Mesenchymal stem cell (in vitro differentiated cells and primary cell): ENCODE results near the gene DSCAM.

Experiments
- DNase-seq: peaks from one replicate; pipeline ENCODE4 v3.0.0-alpha.2; 2013
- H2AFZ ChIP-seq: one replicate; pipeline ENCODE4 v1.6.1; 2013; ENCODE audit warnings: low read depth, mild to moderate bottlenecking, control low read depth, inconsistent platforms, low read length, moderate library complexity
- H2AK5ac ChIP-seq: 2 replicates; pipeline ENCODE4 v1.6.1; 2013; ENCODE audit warnings: low read length, moderate library complexity, mild to moderate bottlenecking, inconsistent platforms; ENCODE audit not compliant: severe bottlenecking
- H2BK120ac ChIP-seq: one replicate; pipeline ENCODE4 v1.6.1; 2013; ENCODE audit warnings: low read depth, mild to moderate bottlenecking, inconsistent platforms, low read length, moderate library complexity
- H2BK12ac ChIP-seq, 2 experiments: one replicate each; pipeline ENCODE4 v1.6.1; 2013; ENCODE audit warnings: inconsistent platforms in 2 of 2, low read length in 2 of 2, mild to moderate bottlenecking in 2 of 2, moderate library complexity in 2 of 2, control low read depth in 1 of 2
- H2BK15ac ChIP-seq: one replicate; pipeline ENCODE4 v1.6.1; 2013; ENCODE audit warnings: mild to moderate bottlenecking, low read depth, inconsistent platforms; ENCODE audit not compliant: poor library complexity, severe bottlenecking
- H2BK5ac ChIP-seq: 2 replicates; pipeline ENCODE4 v1.6.1; 2013; ENCODE audit warnings: low read depth, mild to moderate bottlenecking, low read length, control low read depth, inconsistent platforms; ENCODE audit not compliant: poor library complexity, severe bottlenecking
- H3K14ac ChIP-seq, 2 experiments: one replicate each; pipeline ENCODE4 v1.6.1; 2013; ENCODE audit warnings: inconsistent platforms in 2 of 2, low read length in 2 of 2, control low read depth in 1 of 2, mild to moderate bottlenecking in 1 of 2, moderate library complexity in 1 of 2
- H3K18ac ChIP-seq, 2 experiments: one replicate each; pipeline ENCODE4 v1.6.1; 2013; ENCODE audit warnings: inconsistent platforms in 2 of 2, low read length in 2 of 2, control low read depth in 1 of 2, low read depth in 1 of 2, mild to moderate bottlenecking in 1 of 2
- H3K23ac ChIP-seq, 2 experiments: one replicate each; pipeline ENCODE4 v1.6.1; 2013; ENCODE audit warnings: inconsistent platforms in 2 of 2, low read length in 2 of 2, mild to moderate bottlenecking in 2 of 2, moderate library complexity in 2 of 2, control low read depth in 1 of 2
- H3K27ac ChIP-seq: 2 replicates; pipeline ENCODE4 v1.5.1; 2013; ENCODE audit warnings: mild to moderate bottlenecking, moderate library complexity, low read length, control low read depth, inconsistent platforms; ENCODE audit not compliant: poor library complexity, severe bottlenecking
- H3K27me3 ChIP-seq, 2 experiments: 2 replicates each; pipeline versions ENCODE4 v1.6.1 to v1.7.0; 2013; ENCODE audit warnings: low read length in 2 of 2, mild to moderate bottlenecking in 2 of 2, moderate library complexity in 2 of 2, control low read depth in 1 of 2, inconsistent platforms in 1 of 2; ENCODE audit not compliant: control insufficient read depth in 1 of 2, insufficient read depth in 1 of 2
- H3K36me3 ChIP-seq, 2 experiments: 2 replicates each; pipeline versions ENCODE4 v1.6.1 to v1.7.0; 2013; ENCODE audit warnings: low read length in 2 of 2, control low read depth in 1 of 2, inconsistent platforms in 1 of 2, low read depth in 1 of 2, mild to moderate bottlenecking in 1 of 2; ENCODE audit not compliant: insufficient read depth in 2 of 2, control insufficient read depth in 1 of 2
- H3K4ac ChIP-seq, 2 experiments: one replicate each; pipeline ENCODE4 v1.6.1; 2013; ENCODE audit warnings: inconsistent platforms in 2 of 2, low read length in 2 of 2, mild to moderate bottlenecking in 2 of 2, moderate library complexity in 2 of 2, control low read depth in 1 of 2, low read depth in 1 of 2
- H3K4me1 ChIP-seq: 2 replicates; pipeline ENCODE4 v1.6.1; 2013; ENCODE audit warnings: low read depth, low read length, control low read depth; ENCODE audit not compliant: control insufficient read depth, insufficient read depth
- H3K4me2 ChIP-seq: 2 replicates; pipeline ENCODE4 v1.6.1; 2013; ENCODE audit warnings: low read length, mild to moderate bottlenecking, inconsistent platforms; ENCODE audit not compliant: poor library complexity, severe bottlenecking
- H3K4me3 ChIP-seq, 2 experiments: 2 replicates each; pipeline versions ENCODE4 v1.5.1 to v1.7.0; 2013; ENCODE audit warnings: low read length in 2 of 2, mild to moderate bottlenecking in 2 of 2, control low read depth in 1 of 2, low read depth in 1 of 2; ENCODE audit not compliant: insufficient read depth in 1 of 2
- H3K79me1 ChIP-seq: replicated peaks from 2 replicates; pipeline ENCODE4 v1.6.1; 2013; ENCODE audit warnings: mild to moderate bottlenecking, control low read depth, low read length, inconsistent platforms; ENCODE audit not compliant: poor library complexity, severe bottlenecking
- H3K9ac ChIP-seq: 2 replicates; pipeline ENCODE4 v1.7.0; 2013; ENCODE audit warnings: mild to moderate bottlenecking, low read length, moderate library complexity
- H3K9me3 ChIP-seq: 2 replicates; pipeline ENCODE4 v1.7.0; 2013; ENCODE audit warnings: mild to moderate bottlenecking, low read length; ENCODE audit not compliant: control insufficient read depth
- H4K8ac ChIP-seq: one replicate; pipeline ENCODE4 v1.6.1; 2013; ENCODE audit warnings: inconsistent platforms, mild to moderate bottlenecking, low read length, moderate library complexity
- H4K91ac ChIP-seq: one replicate; pipeline ENCODE4 v1.6.1; 2013; ENCODE audit warnings: mild to moderate bottlenecking, low read length, inconsistent platforms
- WGBS: methylation state at CpG from one replicate; pipeline ENCODE4 v1.1.7; 2013; ENCODE audit warnings: mixed read lengths; 5-methylcytosine and 5-hydroxymethylcytosine counted together

The DSCAM gene

DNA sequence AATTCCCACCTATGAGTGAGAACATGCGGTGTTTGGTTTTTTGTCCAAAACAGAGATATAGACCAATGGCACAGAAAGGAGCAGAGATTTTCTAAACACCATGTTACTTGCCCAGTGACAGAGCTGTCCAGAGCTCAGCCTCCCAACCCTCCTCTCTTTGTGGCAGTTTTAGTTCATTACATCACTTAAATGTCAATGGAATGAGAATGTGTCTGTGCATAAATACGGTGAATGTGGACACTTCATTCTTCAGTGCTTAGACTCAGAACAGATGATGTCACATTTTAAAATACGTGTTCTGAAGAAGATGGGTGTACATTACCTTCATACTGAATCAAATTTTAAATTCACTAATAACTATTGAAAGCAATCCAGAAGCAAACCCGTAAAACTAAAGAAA lies 374.9 kb downstream of the DSCAM start:
- no peak overlapping the region for H2BK15ac ChIP-seq
- 100% methylated on average over 1 of the region's 4 CpGs for WGBS
- no peak overlapping the region for H3K27ac ChIP-seq

DNA sequence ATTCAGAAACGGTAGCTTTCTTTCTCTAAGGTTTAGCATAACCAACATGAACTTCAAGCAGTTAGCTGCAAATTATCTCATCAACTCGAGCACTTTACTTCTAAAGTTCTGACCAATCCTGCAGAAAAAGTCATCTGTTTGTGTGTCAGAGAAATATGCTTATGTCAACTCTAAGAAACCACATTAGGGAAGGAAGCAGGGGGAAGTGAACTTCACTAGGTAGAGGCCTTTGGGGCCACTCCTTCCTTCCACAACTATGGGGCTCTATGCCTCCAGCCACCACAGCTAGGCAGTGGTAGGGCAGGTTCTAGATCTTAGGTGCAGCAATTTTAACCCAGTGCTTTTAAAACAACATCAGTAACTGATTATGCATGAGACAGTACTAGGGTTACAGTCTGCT lies 375.9 kb downstream of the DSCAM start:
- H3K18ac ChIP-seq, result no peak overlapping the region
- H4K91ac ChIP-seq, result no peak overlapping the region
- H3K27me3 ChIP-seq, result no peaks in the 10 kb centered on the region
- no peaks in the 10 kb centered on the region for H3K4me1 ChIP-seq
- no peak overlapping the region for H2BK120ac ChIP-seq
- H3K14ac ChIP-seq, result no peak overlapping the region
- H2BK15ac ChIP-seq, result no peak overlapping the region
- H3K4ac ChIP-seq, result no peak overlapping the region
- H3K9me3 ChIP-seq, result no peaks in the 10 kb centered on the region
- H2AK5ac ChIP-seq, result no peak overlapping the region
- no peak overlapping the region for H3K27ac ChIP-seq
- no peak overlapping the region for H2BK5ac ChIP-seq
- no peak overlapping the region for H4K8ac ChIP-seq
- H3K9ac ChIP-seq, result no peak overlapping the region
- no peak overlapping the region for H2BK12ac ChIP-seq
- no peak overlapping the region for H3K4me2 ChIP-seq
- no peak overlapping the region for H3K4me3 ChIP-seq
- DNase-seq, result no peak
- no peak overlapping the region for H2AFZ ChIP-seq
- no peaks in the 10 kb centered on the region for H3K79me1 ChIP-seq
- WGBS, result 45% methylated on average over 2 of the region's 2 CpGs
- H3K36me3 ChIP-seq, result no peaks in the 10 kb centered on the region
- H3K23ac ChIP-seq, result no peak overlapping the region

More for the DNA sequence above, 374.9 kb downstream of the DSCAM start:
- H3K79me1 ChIP-seq, result no peaks in the 10 kb centered on the region
- no peak overlapping the region for H2BK12ac ChIP-seq
- H3K14ac ChIP-seq, result no peak overlapping the region
- no peak overlapping the region for H3K4me2 ChIP-seq
- H3K4ac ChIP-seq, result no peak overlapping the region
- no peak overlapping the region for H3K18ac ChIP-seq
- H3K4me3 ChIP-seq, result no peak overlapping the region
- H3K9me3 ChIP-seq, result no peaks in the 10 kb centered on the region
- no peak overlapping the region for H3K9ac ChIP-seq
- H3K27me3 ChIP-seq, result no peaks in the 10 kb centered on the region
- no peak overlapping the region for H2AK5ac ChIP-seq
- H3K36me3 ChIP-seq, result no peaks in the 10 kb centered on the region
- no peak overlapping the region for H2AFZ ChIP-seq
- no peak for DNase-seq
- no peak overlapping the region for H4K8ac ChIP-seq
- H3K4me1 ChIP-seq, result no peaks in the 10 kb centered on the region
- H2BK120ac ChIP-seq, result no peak overlapping the region
- H4K91ac ChIP-seq, result no peak overlapping the region
- H3K23ac ChIP-seq, result no peak overlapping the region
- no peak overlapping the region for H2BK5ac ChIP-seq

DNA sequence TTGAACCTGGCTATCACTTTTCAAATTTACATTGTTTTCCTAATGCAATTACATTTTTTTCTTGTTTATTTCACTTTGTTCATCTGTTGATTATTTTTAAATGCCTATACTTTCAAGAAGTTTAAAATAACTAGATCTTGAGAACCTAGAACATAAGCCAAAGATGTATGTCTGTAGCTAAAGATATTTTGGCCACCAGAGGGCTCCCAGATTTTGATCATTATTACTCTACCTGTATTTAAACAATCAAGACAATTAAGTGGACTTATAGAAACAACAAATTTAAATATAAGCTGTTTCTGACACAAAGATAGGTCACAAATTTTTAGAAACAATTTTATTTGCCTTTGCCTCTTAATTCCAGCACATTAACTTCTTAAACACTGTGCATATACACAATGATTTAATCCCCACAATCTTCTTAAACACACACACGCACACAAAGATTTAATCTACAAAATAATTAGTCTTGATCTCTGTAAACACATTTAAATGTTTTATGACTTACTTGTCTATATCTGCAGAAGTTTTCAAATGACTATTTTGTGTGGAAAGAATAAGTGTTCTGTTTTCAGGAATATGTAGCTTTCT lies 380.0 kb downstream of the DSCAM start:
- no peak overlapping the region for H3K27ac ChIP-seq

DNA sequence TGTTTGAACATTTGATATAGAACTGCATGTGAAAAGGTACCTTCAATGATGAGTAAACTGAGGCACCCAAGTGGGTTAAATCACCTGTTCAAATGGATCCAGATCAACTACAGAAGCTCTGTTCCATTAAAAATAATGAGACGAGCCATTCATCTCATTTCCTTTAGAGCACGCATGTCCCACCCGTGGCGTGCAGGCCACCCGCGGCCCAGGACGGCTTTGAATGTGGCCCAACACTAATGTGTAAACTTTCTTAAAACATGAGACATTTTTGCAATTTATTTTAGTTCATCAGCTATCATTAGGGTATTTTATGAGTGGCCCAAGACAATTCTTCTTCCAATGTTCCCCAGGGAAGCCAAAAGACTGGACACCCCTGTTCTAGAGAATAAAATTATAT lies 381.6 kb downstream of the DSCAM start:
- WGBS, result 89% methylated on average over 1 of the region's 7 CpGs
- Histone ChIP-seq H4K8ac (no peak overlapping the region), H4K91ac (no peak overlapping the region), H3K36me3 (no peaks in the 10 kb centered on the region), H3K4me1 (no peaks in the 10 kb centered on the region), H2BK5ac (no peak overlapping the region), H3K9me3 (no peaks in the 10 kb centered on the region), H3K27ac (no peak overlapping the region), H2BK120ac (no peak overlapping the region), H3K23ac (no peak overlapping the region), H3K14ac (no peak overlapping the region), H2BK15ac (no peak overlapping the region), H3K27me3 (no peaks in the 10 kb centered on the region), H2AK5ac (no peak overlapping the region), H3K4ac (no peak overlapping the region), H2BK12ac (no peak overlapping the region), H3K9ac (no peak overlapping the region), H3K4me3 (no peak overlapping the region), H3K18ac (no peak overlapping the region), H3K79me1 (no peaks in the 10 kb centered on the region), H3K4me2 (no peak overlapping the region), H2AFZ (no peak overlapping the region)
- DNase-seq, result no peak

More for the DNA sequence above, 380.0 kb downstream of the DSCAM start:
- H3K4me3 ChIP-seq, result no peak overlapping the region
- H3K4me2 ChIP-seq, result no peak overlapping the region
- no peak overlapping the region for H2AK5ac ChIP-seq
- H4K8ac ChIP-seq, result no peak overlapping the region
- no peaks in the 10 kb centered on the region for H3K79me1 ChIP-seq
- H2BK15ac ChIP-seq, result no peak overlapping the region
- no peak overlapping the region for H3K18ac ChIP-seq
- no peaks in the 10 kb centered on the region for H3K9me3 ChIP-seq
- no peaks in the 10 kb centered on the region for H3K4me1 ChIP-seq
- no peak overlapping the region for H3K14ac ChIP-seq
- H4K91ac ChIP-seq, result no peak overlapping the region
- H3K4ac ChIP-seq, result no peak overlapping the region
- H3K23ac ChIP-seq, result no peak overlapping the region
- H2BK12ac ChIP-seq, result no peak overlapping the region
- no peak for DNase-seq
- no peaks in the 10 kb centered on the region for H3K36me3 ChIP-seq
- no peak overlapping the region for H2AFZ ChIP-seq
- H2BK120ac ChIP-seq, result no peak overlapping the region
- WGBS, result no CpG with 5 or more reads among the region's 1 CpG
- no peak overlapping the region for H3K9ac ChIP-seq
- H3K27me3 ChIP-seq, result no peaks in the 10 kb centered on the region
- no peak overlapping the region for H2BK5ac ChIP-seq
